Ramos (cell line): ENCODE data around the gene USP17L30.
"Not testable (repeated sequence)": the region's sequence is repeated elsewhere in the genome, so short reads cannot be mapped to it uniquely, and the experiment has no call there.

ENCODE experiments used
- in situ Hi-C: fragments of 300-500 bp; cut with MboI; formaldehyde crosslinking; loops from one replicate; pipeline ENCODE4 v1.14.3; 2022; ENCODE audit warnings: low sequenced_read_pairs; ENCODE audit not compliant: unreplicated experiment

USP17L30 gene, protein sequence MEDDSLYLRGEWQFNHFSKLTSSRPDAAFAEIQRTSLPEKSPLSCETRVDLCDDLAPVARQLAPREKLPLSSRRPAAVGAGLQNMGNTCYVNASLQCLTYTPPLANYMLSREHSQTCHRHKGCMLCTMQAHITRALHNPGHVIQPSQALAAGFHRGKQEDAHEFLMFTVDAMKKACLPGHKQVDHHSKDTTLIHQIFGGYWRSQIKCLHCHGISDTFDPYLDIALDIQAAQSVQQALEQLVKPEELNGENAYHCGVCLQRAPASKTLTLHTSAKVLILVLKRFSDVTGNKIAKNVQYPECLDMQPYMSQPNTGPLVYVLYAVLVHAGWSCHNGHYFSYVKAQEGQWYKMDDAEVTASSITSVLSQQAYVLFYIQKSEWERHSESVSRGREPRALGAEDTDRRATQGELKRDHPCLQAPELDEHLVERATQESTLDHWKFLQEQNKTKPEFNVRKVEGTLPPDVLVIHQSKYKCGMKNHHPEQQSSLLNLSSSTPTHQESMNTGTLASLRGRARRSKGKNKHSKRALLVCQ

DNA sequence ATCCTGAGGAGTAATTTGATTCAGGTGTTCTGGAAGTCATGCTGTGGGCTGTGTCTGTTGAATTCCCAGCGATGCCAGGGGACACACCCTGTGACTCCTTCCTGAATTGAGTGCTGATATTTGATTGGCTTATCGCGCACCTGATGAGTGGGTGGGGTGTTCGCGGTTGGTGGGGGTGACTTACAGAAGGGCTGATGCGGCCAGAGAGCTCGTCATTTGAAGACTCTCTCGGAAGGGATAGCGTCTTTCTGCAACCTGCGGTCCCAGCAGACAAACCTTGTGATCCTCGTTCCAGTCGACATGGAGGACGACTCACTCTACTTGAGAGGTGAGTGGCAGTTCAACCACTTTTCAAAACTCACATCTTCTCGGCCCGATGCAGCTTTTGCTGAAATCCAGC lies at the start of gene USP17L30:
Gene USP17L30, plus strand, starts transcription at position 301 of the 400 bp plus-strand sequence. Its CDS starts 0 bp downstream, at position 301.
- in situ Hi-C loops: not testable (repeated sequence)

DNA sequence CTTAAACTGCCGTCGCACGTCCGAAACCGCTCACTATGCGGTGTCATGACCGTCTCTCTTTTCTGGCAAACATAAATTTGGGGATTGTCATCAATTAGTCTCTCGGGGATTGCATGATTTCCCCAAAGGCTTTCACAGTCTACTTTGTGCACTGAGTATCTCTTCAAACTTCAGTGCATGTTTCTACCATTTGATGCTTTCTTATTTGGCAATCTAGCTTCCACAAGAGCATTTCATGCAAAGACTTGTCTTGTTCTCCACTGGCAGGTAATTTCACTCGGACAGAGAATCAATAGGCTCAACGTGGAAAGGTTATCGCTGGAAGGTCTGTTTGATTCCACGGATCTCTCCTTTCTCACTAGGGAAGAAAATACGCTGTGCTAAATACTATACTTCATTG lies 38.7 kb upstream of the USP17L30 start:
- in situ Hi-C loops: not testable (repeated sequence)

DNA sequence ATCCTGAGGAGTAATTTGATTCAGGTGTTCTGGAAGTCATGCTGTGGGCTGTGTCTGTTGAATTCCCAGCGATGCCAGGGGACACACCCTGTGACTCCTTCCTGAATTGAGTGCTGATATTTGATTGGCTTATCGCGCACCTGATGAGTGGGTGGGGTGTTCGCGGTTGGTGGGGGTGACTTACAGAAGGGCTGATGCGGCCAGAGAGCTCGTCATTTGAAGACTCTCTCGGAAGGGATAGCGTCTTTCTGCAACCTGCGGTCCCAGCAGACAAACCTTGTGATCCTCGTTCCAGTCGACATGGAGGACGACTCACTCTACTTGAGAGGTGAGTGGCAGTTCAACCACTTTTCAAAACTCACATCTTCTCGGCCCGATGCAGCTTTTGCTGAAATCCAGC lies 38.1 kb upstream of the USP17L30 start, which contains the start of gene USP17L24:
Gene USP17L24, plus strand, starts transcription at position 301 of the 400 bp plus-strand sequence. Its CDS starts 0 bp downstream, at position 301.
- in situ Hi-C loops: not testable (repeated sequence)

DNA sequence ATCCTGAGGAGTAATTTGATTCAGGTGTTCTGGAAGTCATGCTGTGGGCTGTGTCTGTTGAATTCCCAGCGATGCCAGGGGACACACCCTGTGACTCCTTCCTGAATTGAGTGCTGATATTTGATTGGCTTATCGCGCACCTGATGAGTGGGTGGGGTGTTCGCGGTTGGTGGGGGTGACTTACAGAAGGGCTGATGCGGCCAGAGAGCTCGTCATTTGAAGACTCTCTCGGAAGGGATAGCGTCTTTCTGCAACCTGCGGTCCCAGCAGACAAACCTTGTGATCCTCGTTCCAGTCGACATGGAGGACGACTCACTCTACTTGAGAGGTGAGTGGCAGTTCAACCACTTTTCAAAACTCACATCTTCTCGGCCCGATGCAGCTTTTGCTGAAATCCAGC lies 33.3 kb upstream of the USP17L30 start, which contains the start of gene USP17L25:
Gene USP17L25, plus strand, starts transcription at position 301 of the 400 bp plus-strand sequence. Its CDS starts 0 bp downstream, at position 301.
- in situ Hi-C loops: not testable (repeated sequence)

DNA sequence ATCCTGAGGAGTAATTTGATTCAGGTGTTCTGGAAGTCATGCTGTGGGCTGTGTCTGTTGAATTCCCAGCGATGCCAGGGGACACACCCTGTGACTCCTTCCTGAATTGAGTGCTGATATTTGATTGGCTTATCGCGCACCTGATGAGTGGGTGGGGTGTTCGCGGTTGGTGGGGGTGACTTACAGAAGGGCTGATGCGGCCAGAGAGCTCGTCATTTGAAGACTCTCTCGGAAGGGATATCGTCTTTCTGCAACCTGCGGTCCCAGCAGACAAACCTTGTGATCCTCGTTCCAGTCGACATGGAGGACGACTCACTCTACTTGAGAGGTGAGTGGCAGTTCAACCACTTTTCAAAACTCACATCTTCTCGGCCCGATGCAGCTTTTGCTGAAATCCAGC lies 28.6 kb upstream of the USP17L30 start, which contains the start of gene USP17L26:
Gene USP17L26, plus strand, starts transcription at position 301 of the 400 bp plus-strand sequence. Its CDS starts 0 bp downstream, at position 301.
- in situ Hi-C loops: not testable (repeated sequence)

DNA sequence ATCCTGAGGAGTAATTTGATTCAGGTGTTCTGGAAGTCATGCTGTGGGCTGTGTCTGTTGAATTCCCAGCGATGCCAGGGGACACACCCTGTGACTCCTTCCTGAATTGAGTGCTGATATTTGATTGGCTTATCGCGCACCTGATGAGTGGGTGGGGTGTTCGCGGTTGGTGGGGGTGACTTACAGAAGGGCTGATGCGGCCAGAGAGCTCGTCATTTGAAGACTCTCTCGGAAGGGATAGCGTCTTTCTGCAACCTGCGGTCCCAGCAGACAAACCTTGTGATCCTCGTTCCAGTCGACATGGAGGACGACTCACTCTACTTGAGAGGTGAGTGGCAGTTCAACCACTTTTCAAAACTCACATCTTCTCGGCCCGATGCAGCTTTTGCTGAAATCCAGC lies 23.8 kb upstream of the USP17L30 start, which contains the start of gene USP17L5:
Gene USP17L5, plus strand, starts transcription at position 301 of the 400 bp plus-strand sequence. Its CDS starts 0 bp downstream, at position 301.
- in situ Hi-C loops: not testable (repeated sequence)

DNA sequence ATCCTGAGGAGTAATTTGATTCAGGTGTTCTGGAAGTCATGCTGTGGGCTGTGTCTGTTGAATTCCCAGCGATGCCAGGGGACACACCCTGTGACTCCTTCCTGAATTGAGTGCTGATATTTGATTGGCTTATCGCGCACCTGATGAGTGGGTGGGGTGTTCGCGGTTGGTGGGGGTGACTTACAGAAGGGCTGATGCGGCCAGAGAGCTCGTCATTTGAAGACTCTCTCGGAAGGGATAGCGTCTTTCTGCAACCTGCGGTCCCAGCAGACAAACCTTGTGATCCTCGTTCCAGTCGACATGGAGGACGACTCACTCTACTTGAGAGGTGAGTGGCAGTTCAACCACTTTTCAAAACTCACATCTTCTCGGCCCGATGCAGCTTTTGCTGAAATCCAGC lies 19.1 kb upstream of the USP17L30 start, which contains the start of gene USP17L27:
Gene USP17L27, plus strand, starts transcription at position 301 of the 400 bp plus-strand sequence. Its CDS starts 0 bp downstream, at position 301.
- in situ Hi-C loops: not testable (repeated sequence)

DNA sequence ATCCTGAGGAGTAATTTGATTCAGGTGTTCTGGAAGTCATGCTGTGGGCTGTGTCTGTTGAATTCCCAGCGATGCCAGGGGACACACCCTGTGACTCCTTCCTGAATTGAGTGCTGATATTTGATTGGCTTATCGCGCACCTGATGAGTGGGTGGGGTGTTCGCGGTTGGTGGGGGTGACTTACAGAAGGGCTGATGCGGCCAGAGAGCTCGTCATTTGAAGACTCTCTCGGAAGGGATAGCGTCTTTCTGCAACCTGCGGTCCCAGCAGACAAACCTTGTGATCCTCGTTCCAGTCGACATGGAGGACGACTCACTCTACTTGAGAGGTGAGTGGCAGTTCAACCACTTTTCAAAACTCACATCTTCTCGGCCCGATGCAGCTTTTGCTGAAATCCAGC lies 14.3 kb upstream of the USP17L30 start, which contains the start of gene USP17L28:
Gene USP17L28, plus strand, starts transcription at position 301 of the 400 bp plus-strand sequence. Its CDS starts 0 bp downstream, at position 301.
- in situ Hi-C loops: not testable (repeated sequence)

DNA sequence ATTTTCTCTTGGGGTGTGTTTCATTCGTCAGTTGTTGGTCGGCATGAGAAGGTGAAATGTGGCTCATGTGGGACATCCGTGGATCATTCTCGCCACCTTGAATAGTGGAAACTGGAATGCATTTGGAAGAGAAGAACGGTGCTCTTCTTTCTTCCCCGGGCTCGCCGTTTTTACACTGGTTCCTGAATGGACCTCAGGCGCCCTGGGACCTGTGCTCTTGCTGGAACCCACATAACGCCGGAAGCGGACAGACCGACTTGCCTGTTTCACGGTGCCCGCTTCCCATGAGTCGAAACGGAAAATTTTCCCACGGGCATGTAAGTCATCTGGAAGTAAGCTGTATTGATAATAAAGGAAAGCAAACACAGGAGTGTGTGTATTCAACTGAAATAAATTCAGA lies 12.1 kb upstream of the USP17L30 start:
- in situ Hi-C loops: not testable (repeated sequence)

DNA sequence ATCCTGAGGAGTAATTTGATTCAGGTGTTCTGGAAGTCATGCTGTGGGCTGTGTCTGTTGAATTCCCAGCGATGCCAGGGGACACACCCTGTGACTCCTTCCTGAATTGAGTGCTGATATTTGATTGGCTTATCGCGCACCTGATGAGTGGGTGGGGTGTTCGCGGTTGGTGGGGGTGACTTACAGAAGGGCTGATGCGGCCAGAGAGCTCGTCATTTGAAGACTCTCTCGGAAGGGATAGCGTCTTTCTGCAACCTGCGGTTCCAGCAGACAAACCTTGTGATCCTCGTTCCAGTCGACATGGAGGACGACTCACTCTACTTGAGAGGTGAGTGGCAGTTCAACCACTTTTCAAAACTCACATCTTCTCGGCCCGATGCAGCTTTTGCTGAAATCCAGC lies 9.6 kb upstream of the USP17L30 start, which contains the start of gene USP17L29:
Gene USP17L29, plus strand, starts transcription at position 301 of the 400 bp plus-strand sequence. Its CDS starts 0 bp downstream, at position 301.
- in situ Hi-C loops: not testable (repeated sequence)

DNA sequence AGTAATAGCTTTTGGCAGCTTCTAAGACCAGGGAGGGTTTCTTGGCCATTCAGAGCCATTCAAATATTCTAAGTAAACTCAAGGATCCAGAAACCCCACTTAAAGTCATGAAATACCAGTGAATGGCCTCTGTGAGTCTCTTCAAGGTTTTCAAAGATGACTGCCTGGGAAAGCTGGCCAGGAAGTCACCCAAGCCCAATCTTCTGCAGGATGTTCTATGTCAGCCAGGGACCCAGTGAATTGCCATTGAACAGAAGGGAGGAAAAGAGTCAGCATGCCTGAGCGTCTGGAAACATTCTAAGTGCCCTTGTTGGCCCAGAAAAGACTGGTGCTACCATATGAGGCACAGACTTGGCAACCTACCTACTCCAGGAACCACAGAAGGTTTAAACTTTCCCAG lies 17.0 kb downstream of the USP17L30 start:
- in situ Hi-C loops: not testable (repeated sequence)

DNA sequence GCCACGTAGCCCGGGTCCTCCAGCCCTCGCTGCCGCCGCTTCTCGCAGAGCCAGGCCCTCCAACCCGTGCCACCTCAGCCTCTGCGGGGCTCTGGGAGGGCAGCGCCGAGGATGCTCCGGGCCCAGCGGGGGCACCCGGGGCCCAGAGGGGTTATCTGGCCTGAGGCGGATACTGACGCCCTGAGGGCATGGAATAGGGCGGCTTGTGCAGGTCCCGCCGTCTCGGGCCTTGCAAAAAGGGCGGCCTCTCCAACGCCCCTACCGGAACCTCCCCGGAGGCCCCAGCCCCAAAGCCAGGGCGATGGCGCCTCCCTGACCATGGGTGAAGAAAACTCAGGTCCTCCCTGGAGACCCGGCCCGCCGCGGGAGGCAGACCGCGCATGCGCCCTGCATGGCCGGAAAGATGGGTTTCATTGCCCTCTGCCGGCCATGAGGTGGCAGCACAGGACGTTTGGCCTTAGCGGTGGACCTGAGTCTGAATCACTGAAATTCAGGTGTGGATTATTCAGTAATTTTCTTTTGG lies 18.1 kb downstream of the USP17L30 start:
- in situ Hi-C loops: not testable (repeated sequence)

DNA sequence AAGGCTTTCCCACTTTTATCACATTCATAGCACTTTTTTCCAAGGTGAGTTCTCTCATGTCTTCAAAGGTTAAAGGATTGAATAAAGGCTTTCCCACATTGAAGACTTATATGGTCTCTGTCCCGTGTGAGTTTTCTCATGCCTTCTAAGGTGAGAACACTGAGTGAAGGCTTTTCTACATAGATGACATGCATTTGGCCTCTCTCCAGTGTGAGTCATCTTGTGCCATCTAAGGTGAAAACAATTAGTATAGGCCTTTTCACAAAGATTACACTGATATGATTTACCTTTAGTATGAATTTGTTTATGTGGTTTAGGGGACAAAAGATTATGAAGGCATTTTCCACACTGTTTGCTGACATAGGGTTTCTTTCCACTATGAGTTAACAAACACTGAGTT lies 21.2 kb downstream of the USP17L30 start:
- in situ Hi-C loops: no loop called here

DNA sequence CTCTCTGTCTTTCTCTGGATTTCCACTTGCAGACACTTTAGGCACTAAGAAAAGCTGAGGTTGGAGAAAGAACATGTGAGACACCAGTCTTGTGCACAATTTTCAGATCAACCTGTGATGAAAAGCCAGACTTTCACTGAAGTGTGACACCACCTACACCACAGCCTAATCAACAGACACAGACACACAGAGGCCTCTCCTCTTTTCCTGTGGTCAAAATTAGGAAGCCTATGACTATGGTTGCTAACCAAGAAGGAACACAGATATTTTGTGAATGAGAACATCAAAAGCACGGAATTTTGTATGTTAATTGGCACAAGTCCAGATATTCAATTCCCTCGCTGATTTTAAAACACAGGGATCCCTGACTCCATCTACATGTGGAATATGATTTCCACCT lies 26.1 kb downstream of the USP17L30 start:
- in situ Hi-C loops: not testable (repeated sequence)

DNA sequence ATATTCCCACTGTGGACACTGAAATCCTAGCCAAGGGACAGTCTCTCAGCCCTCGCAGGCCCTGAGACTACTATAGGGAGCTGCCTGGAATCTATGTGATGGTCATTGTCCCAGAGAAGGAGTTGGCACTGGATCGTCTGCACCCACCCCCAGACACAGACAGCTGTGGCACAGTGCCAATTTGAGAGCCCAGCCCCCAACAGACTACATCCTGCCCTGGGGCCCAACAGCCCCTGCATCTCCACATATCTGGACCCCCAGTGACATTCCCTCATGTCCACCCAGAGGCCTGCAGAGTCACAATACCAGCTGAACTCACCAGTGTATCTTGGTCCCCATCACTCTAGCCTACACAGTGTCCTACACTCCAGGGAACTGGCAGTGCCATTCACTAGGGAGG lies 42.8 kb downstream of the USP17L30 start:
- in situ Hi-C loops: not testable (repeated sequence)

DNA sequence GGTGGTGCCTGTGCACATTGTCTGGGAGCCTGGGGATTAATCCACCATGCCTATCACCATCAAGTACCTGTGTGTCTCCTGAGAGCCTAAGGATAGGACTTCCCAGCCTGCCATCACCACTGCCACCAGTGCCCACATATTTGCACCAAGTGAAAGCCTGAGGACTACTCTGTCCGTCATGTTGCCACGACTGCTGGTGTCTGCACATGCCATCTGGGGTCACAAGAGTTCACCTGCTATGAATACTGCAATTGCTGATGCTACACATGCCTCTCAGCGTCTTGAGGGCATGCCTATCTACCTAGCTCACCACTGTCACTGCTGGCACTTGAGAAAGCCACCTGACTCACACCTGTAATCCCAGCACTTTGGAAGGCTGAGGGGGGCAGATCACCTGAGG lies 43.6 kb downstream of the USP17L30 start:
- in situ Hi-C loops: not testable (repeated sequence)

DNA sequence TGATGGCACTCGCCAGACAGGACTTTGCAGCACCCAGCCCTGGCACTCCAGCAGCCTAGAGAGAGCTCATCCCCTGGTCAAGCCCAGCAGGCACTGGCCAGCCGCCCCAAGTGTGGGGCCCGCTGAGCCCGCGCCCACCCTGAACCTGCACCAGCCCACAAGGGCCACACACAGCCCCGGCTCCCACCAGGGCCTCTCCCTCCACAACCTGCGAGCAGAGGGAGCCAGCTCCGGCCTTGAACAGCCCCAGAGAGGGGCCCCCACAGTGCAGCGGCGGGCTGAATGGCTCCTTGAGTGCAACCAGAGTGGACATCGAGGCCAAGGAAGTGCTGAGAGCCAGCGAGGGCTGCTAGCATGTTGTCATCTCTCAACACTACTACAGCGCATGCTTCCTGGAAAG lies 46.9 kb downstream of the USP17L30 start:
- in situ Hi-C loops: no loop called here
